GM12873 (cell line): ENCODE results near the gene ARHGEF3.

Experiments
- CTCF ChIP-seq: IDR thresholded peaks from 2 replicates; pipeline ENCODE4 v1.5.1; 2012; ENCODE audit warnings: low read depth, mild to moderate bottlenecking, moderate library complexity, low read length, control low read depth; ENCODE audit not compliant: insufficient read depth; ENCODE audit errors: missing control alignments

ARHGEF3 gene

GRCh38 chr3:56769116-56769707 is 32.5 kb downstream of the ARHGEF3 start:
- TF ChIP-seq CTCF: no peak

- TF ChIP-seq CTCF: no peak
These were observed 36.7 kb downstream of the ARHGEF3 start for GRCh38 chr3:56764904-56765547.

GRCh38 chr3:56764184-56764583 is 37.6 kb downstream of the ARHGEF3 start:
- no peak for TF ChIP-seq CTCF

GRCh38 chr3:56763233-56763632 is 38.5 kb downstream of the ARHGEF3 start:
- TF ChIP-seq CTCF: no peak

- TF ChIP-seq CTCF: no peak
These were observed 39.0 kb downstream of the ARHGEF3 start for GRCh38 chr3:56762718-56763117.

GRCh38 chr3:56761887-56762651 is 39.7 kb downstream of the ARHGEF3 start:
- no peak for TF ChIP-seq CTCF

- no peak for TF ChIP-seq CTCF
These were observed 40.7 kb downstream of the ARHGEF3 start for GRCh38 chr3:56761023-56761422.
